ENCODE measurements around the gene TLL1.

DNA sequence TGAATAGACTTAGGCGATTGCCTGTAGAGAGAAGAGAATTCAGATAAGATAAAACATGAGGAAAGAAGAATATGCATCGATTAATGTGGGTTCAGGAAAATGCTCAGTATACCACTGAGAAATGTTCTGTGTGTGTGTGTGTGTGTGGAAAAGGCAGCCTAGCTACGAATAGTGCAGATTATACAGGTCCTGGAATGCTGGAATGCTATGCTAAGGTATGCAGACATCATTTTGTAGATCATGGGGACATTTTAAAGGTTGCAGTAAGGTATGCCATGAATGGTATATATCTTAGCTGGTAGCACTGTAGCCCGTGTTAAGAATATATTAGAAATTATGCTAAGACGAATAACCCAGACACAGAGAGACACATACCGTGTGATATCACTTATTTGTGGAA is 267.9 kb downstream of the TLL1 start:
- TF ChIP-seq POLR2AphosphoS5 (IDR thresholded peaks at IDR 0.05; ENCODE audit: borderline replicate concordance, low read depth, low read length) (no peak), EZH2 (IDR thresholded peaks at IDR 0.05) (no peak)
